GM12878 (cell line): Measurements from ENCODE around the gene RASA1. TPM values are rescaled to one million over a fixed set of nuclear protein-coding genes. Genes with fewer than 3 reads are reported as not detected.
A peak's percentile ranks its signal among the peaks of the same experiment; 100 is the strongest.

Experiments used
- ATF7 ChIP-seq: fragments of 450-650 bp; IDR thresholded peaks from 2 replicates; pipeline ENCODE4 v1.6.1; 2016; ENCODE audit warnings: low read depth, mild to moderate bottlenecking
- CBFB ChIP-seq: IDR thresholded peaks from 2 replicates; pipeline ENCODE4 v1.6.1; 2016; ENCODE audit warnings: antibody characterized with exemption, low read depth
- CEBPB ChIP-seq, 2 experiments: fragments of 150-350 bp in 1 of 2; IDR thresholded peaks; 2 replicates each; pipeline ENCODE4 v1.6.1; 2012 to 2014; ENCODE audit warnings: low read depth in 2 of 2, low read length in 2 of 2, borderline replicate concordance in 1 of 2, inconsistent platforms in 1 of 2
- CHD2 ChIP-seq: IDR thresholded peaks from 2 replicates; pipeline ENCODE4 v1.6.1; 2011; ENCODE audit warnings: low read depth, low read length, improper control_type of control experiment, borderline replicate concordance
- ESRRA ChIP-seq: IDR thresholded peaks from 2 replicates; pipeline ENCODE4 v1.6.1; 2012; ENCODE audit warnings: mild to moderate bottlenecking, low read length, improper control_type of control experiment
- FOXK2 ChIP-seq: fragments of 450-650 bp; IDR thresholded peaks from 2 replicates; pipeline ENCODE4 v1.6.1; 2017; ENCODE audit warnings: mild to moderate bottlenecking, moderate library complexity
- FOXM1 ChIP-seq: IDR thresholded peaks from 2 replicates; pipeline ENCODE4 v1.6.1; 2012; ENCODE audit warnings: low read depth, mild to moderate bottlenecking, inconsistent platforms, low read length, moderate library complexity
- IKZF2 ChIP-seq, 2 experiments: fragments of 450-650 bp; IDR thresholded peaks; 2 replicates each; pipeline ENCODE4 v1.6.1; 2017; ENCODE audit warnings: mild to moderate bottlenecking in 2 of 2, moderate library complexity in 2 of 2
- POLR2A ChIP-seq: IDR thresholded peaks from 2 replicates; pipeline ENCODE4 v1.6.1; 2011; ENCODE audit warnings: low read depth, mild to moderate bottlenecking, low read length
- POLR2AphosphoS5 ChIP-seq: IDR thresholded peaks from 2 replicates; pipeline ENCODE4 v1.6.1; 2011; ENCODE audit warnings: mild to moderate bottlenecking, low read length, inconsistent platforms
- RELA ChIP-seq: fragments of 450-650 bp; IDR thresholded peaks from 2 replicates; pipeline ENCODE4 v1.8.0; 2014; ENCODE audit warnings: borderline replicate concordance; ENCODE audit not compliant: partially characterized antibody
- SMC3 ChIP-seq: IDR thresholded peaks from 2 replicates; pipeline ENCODE4 v1.6.1; 2011; ENCODE audit warnings: low read length, improper control_type of control experiment, borderline replicate concordance
- SREBF2 ChIP-seq: IDR thresholded peaks from 2 replicates; pipeline ENCODE4 v1.6.1; 2012; ENCODE audit warnings: mild to moderate bottlenecking, low read length
- STAT1 ChIP-seq: fragments of 450-650 bp; conservative IDR thresholded peaks from 2 replicates; pipeline ENCODE4 v1.6.1; 2014; ENCODE audit warnings: antibody characterized with exemption, mild to moderate bottlenecking
- TARDBP ChIP-seq: IDR thresholded peaks from 2 replicates; pipeline ENCODE4 v1.6.1; 2016; ENCODE audit warnings: borderline replicate concordance
- ZNF24 ChIP-seq: fragments of 450-650 bp; IDR thresholded peaks from 2 replicates; pipeline ENCODE4 v1.6.1; 2017; ENCODE audit warnings: antibody characterized with exemption, mild to moderate bottlenecking
- polyA plus RNA-seq, 11 experiments: library from polyadenylated mRNA; depleted of rRNA in 4 of 11; unstranded in 6 of 11; stranded (reverse) in 5 of 11; fragments of >200 nt; fragmentation: Nextera tagmentation in 4 of 11; fragmentation: Illumina TruSeq in 1 of 11; extraction: Ambion mirVana in 4 of 11; extraction: Trizol in 1 of 11; gene quantifications; 1 replicate in 1 of 11; 2 replicates in 10 of 11; pipeline versions ENCODE4 v1.2.1 to v1.2.3, GENCODE V29; 2011 to 2016; ENCODE audit warnings: inconsistent platforms in 2 of 11, missing spikeins in 2 of 11, low read depth in 1 of 11
- total RNA-seq, 4 experiments: library from RNA; depleted of rRNA in 3 of 4; stranded (reverse); fragments of >200 nt in 3 of 4; fragmentation: Illumina TruSeq in 1 of 4; extraction: Trizol in 1 of 4; gene quantifications; 2 replicates each; pipeline versions ENCODE4 v1.2.1 to v1.2.3, GENCODE V29; 2013 to 2021
- TF ChIP-seq, protein P1 (sequence below): fragments of 450-650 bp; IDR thresholded peaks from 2 replicates; pipeline ENCODE4 v1.6.1; 2017; ENCODE audit warnings: borderline replicate concordance
- TF ChIP-seq, protein P2 (sequence below): IDR thresholded peaks from 2 replicates; pipeline ENCODE4 v1.6.1; 2012; ENCODE audit warnings: improper control_type of control experiment, low read depth, low read length; ENCODE audit not compliant: insufficient replicate concordance
- TF ChIP-seq, protein P3 (sequence below): fragments of 150-350 bp; IDR thresholded peaks from 2 replicates; pipeline ENCODE4 v1.6.1; 2016; ENCODE audit warnings: low read depth, low read length
- TF ChIP-seq, protein P4 (sequence below), 3 experiments: IDR thresholded peaks in 2 of 3; conservative IDR thresholded peaks in 1 of 3; 2 replicates each; pipeline ENCODE4 v1.5.1; 2011; ENCODE audit warnings: low read depth in 3 of 3, low read length in 3 of 3, mild to moderate bottlenecking in 3 of 3, control low read depth in 2 of 3, moderate library complexity in 2 of 3, inconsistent platforms in 1 of 3, mixed read lengths in 1 of 3; ENCODE audit not compliant: control insufficient read depth in 2 of 3, insufficient read depth in 1 of 3; ENCODE audit errors: extremely low read depth in 1 of 3

The RASA1 gene
- total and polyA plus RNA-seq, 10 of the 15 experiments (the other 5 are each of a cell fraction or from before 2014, with no cell fraction given) = 7.8 to 72.3 (median 21.8) TPM

DNA sequence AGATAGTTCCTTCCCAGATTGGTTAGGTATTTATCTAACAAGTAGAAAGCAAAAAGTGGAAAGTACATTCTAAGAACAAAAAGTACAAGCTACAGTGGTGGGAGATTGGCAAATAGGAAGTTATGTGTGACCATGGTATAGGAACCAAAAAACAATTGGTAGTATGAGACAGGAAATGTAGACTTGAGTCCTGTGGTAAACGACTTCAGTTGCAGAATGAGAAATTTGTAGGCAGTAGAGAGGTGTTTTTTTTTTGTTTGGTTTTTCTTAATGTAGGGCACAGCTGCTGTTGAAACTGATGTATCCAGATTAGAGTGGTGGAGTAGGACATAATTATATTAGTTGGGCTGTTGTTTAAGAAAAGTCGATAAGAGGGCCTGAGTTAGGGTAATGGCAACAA lies 73.0 kb downstream of the RASA1 start (continued):
- TF ChIP-seq, protein P1, sequence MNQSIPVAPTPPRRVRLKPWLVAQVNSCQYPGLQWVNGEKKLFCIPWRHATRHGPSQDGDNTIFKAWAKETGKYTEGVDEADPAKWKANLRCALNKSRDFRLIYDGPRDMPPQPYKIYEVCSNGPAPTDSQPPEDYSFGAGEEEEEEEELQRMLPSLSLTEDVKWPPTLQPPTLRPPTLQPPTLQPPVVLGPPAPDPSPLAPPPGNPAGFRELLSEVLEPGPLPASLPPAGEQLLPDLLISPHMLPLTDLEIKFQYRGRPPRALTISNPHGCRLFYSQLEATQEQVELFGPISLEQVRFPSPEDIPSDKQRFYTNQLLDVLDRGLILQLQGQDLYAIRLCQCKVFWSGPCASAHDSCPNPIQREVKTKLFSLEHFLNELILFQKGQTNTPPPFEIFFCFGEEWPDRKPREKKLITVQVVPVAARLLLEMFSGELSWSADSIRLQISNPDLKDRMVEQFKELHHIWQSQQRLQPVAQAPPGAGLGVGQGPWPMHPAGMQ = no peak
- TF ChIP-seq FOXM1 (peak; percentile 71; the same call in 1 of the 2 replicates), ATF7 (peak; percentile 66), FOXK2 (no peak), ESRRA (no peak), SREBF2 (no peak), TARDBP (no peak), SMC3 (no peak; the same call in 1 of the 2 replicates), RELA (no peak), ZNF24 (no peak), CEBPB (IDR thresholded peaks at IDR 0.05; ENCODE audit: borderline replicate concordance in 1 of 2, low read depth in 2 of 2, low read length in 2 of 2) (no peak), POLR2AphosphoS5 (no peak), IKZF2 (IDR thresholded peaks at IDR 0.05) (peak; percentile 71 to 75), CHD2 (no peak), STAT1 (no peak), POLR2A (no peak), CBFB (no peak)
- TF ChIP-seq, protein P2, sequence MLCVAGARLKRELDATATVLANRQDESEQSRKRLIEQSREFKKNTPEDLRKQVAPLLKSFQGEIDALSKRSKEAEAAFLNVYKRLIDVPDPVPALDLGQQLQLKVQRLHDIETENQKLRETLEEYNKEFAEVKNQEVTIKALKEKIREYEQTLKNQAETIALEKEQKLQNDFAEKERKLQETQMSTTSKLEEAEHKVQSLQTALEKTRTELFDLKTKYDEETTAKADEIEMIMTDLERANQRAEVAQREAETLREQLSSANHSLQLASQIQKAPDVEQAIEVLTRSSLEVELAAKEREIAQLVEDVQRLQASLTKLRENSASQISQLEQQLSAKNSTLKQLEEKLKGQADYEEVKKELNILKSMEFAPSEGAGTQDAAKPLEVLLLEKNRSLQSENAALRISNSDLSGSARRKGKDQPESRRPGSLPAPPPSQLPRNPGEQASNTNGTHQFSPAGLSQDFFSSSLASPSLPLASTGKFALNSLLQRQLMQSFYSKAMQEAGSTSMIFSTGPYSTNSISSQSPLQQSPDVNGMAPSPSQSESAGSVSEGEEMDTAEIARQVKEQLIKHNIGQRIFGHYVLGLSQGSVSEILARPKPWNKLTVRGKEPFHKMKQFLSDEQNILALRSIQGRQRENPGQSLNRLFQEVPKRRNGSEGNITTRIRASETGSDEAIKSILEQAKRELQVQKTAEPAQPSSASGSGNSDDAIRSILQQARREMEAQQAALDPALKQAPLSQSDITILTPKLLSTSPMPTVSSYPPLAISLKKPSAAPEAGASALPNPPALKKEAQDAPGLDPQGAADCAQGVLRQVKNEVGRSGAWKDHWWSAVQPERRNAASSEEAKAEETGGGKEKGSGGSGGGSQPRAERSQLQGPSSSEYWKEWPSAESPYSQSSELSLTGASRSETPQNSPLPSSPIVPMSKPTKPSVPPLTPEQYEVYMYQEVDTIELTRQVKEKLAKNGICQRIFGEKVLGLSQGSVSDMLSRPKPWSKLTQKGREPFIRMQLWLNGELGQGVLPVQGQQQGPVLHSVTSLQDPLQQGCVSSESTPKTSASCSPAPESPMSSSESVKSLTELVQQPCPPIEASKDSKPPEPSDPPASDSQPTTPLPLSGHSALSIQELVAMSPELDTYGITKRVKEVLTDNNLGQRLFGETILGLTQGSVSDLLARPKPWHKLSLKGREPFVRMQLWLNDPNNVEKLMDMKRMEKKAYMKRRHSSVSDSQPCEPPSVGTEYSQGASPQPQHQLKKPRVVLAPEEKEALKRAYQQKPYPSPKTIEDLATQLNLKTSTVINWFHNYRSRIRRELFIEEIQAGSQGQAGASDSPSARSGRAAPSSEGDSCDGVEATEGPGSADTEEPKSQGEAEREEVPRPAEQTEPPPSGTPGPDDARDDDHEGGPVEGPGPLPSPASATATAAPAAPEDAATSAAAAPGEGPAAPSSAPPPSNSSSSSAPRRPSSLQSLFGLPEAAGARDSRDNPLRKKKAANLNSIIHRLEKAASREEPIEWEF = no peak
- TF ChIP-seq, protein P3, sequence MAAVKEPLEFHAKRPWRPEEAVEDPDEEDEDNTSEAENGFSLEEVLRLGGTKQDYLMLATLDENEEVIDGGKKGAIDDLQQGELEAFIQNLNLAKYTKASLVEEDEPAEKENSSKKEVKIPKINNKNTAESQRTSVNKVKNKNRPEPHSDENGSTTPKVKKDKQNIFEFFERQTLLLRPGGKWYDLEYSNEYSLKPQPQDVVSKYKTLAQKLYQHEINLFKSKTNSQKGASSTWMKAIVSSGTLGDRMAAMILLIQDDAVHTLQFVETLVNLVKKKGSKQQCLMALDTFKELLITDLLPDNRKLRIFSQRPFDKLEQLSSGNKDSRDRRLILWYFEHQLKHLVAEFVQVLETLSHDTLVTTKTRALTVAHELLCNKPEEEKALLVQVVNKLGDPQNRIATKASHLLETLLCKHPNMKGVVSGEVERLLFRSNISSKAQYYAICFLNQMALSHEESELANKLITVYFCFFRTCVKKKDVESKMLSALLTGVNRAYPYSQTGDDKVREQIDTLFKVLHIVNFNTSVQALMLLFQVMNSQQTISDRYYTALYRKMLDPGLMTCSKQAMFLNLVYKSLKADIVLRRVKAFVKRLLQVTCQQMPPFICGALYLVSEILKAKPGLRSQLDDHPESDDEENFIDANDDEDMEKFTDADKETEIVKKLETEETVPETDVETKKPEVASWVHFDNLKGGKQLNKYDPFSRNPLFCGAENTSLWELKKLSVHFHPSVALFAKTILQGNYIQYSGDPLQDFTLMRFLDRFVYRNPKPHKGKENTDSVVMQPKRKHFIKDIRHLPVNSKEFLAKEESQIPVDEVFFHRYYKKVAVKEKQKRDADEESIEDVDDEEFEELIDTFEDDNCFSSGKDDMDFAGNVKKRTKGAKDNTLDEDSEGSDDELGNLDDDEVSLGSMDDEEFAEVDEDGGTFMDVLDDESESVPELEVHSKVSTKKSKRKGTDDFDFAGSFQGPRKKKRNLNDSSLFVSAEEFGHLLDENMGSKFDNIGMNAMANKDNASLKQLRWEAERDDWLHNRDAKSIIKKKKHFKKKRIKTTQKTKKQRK = no peak
- TF ChIP-seq, protein P4, sequence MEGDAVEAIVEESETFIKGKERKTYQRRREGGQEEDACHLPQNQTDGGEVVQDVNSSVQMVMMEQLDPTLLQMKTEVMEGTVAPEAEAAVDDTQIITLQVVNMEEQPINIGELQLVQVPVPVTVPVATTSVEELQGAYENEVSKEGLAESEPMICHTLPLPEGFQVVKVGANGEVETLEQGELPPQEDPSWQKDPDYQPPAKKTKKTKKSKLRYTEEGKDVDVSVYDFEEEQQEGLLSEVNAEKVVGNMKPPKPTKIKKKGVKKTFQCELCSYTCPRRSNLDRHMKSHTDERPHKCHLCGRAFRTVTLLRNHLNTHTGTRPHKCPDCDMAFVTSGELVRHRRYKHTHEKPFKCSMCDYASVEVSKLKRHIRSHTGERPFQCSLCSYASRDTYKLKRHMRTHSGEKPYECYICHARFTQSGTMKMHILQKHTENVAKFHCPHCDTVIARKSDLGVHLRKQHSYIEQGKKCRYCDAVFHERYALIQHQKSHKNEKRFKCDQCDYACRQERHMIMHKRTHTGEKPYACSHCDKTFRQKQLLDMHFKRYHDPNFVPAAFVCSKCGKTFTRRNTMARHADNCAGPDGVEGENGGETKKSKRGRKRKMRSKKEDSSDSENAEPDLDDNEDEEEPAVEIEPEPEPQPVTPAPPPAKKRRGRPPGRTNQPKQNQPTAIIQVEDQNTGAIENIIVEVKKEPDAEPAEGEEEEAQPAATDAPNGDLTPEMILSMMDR (IDR thresholded peaks at IDR 0.05 in 2 of 3, conservative IDR thresholded peaks at IDR 0.05 in 1 of 3; ENCODE audit: control insufficient read depth in 2 of 3, extremely low read depth in 1 of 3, insufficient read depth in 1 of 3, low read depth in 3 of 3, low read length in 3 of 3) = no peak
